HepG2 (cell line): ENCODE measurements around the gene SLC38A3. TPM values are rescaled to one million over a fixed set of nuclear protein-coding genes. Genes with fewer than 3 reads are reported as not detected.
A peak's percentile ranks its signal among the peaks of the same experiment; 100 is the strongest.

Experiments
- ATF3 ChIP-seq: sonication (generic); formaldehyde crosslinking; IDR thresholded peaks from 2 replicates; pipeline ENCODE4 v1.4.0; 2020; ENCODE audit warnings: missing genetic modification reagents
- BCL6 ChIP-seq: IDR thresholded peaks from 2 replicates; pipeline ENCODE4 v1.6.1; 2016; ENCODE audit warnings: missing genetic modification reagents, missing compliant biosample characterization
- BRF2 ChIP-seq: sonication (generic); formaldehyde crosslinking; IDR thresholded peaks from 2 replicates; pipeline ENCODE4 v1.8.1; 2022; ENCODE audit warnings: mild to moderate bottlenecking, missing genetic modification reagents
- ELK4 ChIP-seq: sonication (generic); formaldehyde crosslinking; IDR thresholded peaks from 2 replicates; pipeline ENCODE4 v1.9.0; 2021; ENCODE audit warnings: missing genetic modification reagents, borderline replicate concordance
- GATAD2A ChIP-seq: IDR thresholded peaks from 2 replicates; pipeline ENCODE4 v1.6.1; 2016
- HDAC1 ChIP-seq: sonication (generic); formaldehyde crosslinking; IDR thresholded peaks from 2 replicates; pipeline ENCODE4 v1.5.1; 2020; ENCODE audit warnings: mild to moderate bottlenecking, missing genetic modification reagents
- HMGXB3 ChIP-seq: sonication (generic); formaldehyde crosslinking; IDR thresholded peaks from 2 replicates; pipeline ENCODE4 v1.4.0; 2020; ENCODE audit warnings: missing genetic modification reagents, borderline replicate concordance
- HMGXB4 ChIP-seq, 2 experiments: sonication (generic) in 1 of 2; formaldehyde crosslinking in 1 of 2; IDR thresholded peaks; 2 replicates each; pipeline versions ENCODE4 v1.4.0 to v1.6.1; 2018 to 2020; ENCODE audit warnings: missing genetic modification reagents in 2 of 2, borderline replicate concordance in 1 of 2, low read depth in 1 of 2, mild to moderate bottlenecking in 1 of 2, missing biosample characterization in 1 of 2
- KDM5B ChIP-seq: sonication (generic); formaldehyde crosslinking; IDR thresholded peaks from 2 replicates; pipeline ENCODE4 v1.4.0; 2020; ENCODE audit warnings: missing genetic modification reagents, mild to moderate bottlenecking, borderline replicate concordance
- MLX ChIP-seq: IDR thresholded peaks from 2 replicates; pipeline ENCODE4 v1.6.1; 2016
- MTA1 ChIP-seq: sonication (generic); formaldehyde crosslinking; IDR thresholded peaks from 2 replicates; pipeline ENCODE4 v1.4.0; 2020; ENCODE audit warnings: missing genetic modification reagents, mild to moderate bottlenecking, borderline replicate concordance
- PHF21A ChIP-seq: sonication (generic); formaldehyde crosslinking; IDR thresholded peaks from 2 replicates; pipeline ENCODE4 v1.5.0; 2020; ENCODE audit warnings: mild to moderate bottlenecking, missing genetic modification reagents
- SETDB1 ChIP-seq: sonication (generic); formaldehyde crosslinking; IDR thresholded peaks from 2 replicates; pipeline ENCODE4 v1.5.1; 2020; ENCODE audit warnings: missing genetic modification reagents, mild to moderate bottlenecking, borderline replicate concordance
- SOX5 ChIP-seq: IDR thresholded peaks from 2 replicates; pipeline ENCODE4 v1.6.1; 2016; ENCODE audit warnings: borderline replicate concordance
- ZNF230 ChIP-seq: sonication (generic); formaldehyde crosslinking; IDR thresholded peaks from 2 replicates; pipeline ENCODE4 v1.4.0; 2020; ENCODE audit warnings: mild to moderate bottlenecking, missing genetic modification reagents
- ZNF383 ChIP-seq: sonication (generic); formaldehyde crosslinking; IDR thresholded peaks from 2 replicates; pipeline ENCODE4 v1.4.0; 2020; ENCODE audit warnings: missing genetic modification reagents, mild to moderate bottlenecking, borderline replicate concordance
- ZNF484 ChIP-seq: sonication (generic); formaldehyde crosslinking; IDR thresholded peaks from 2 replicates; pipeline ENCODE4 v1.5.1; 2020; ENCODE audit warnings: mild to moderate bottlenecking, low read depth, missing genetic modification reagents, borderline replicate concordance
- ZNF782 ChIP-seq: sonication (generic); formaldehyde crosslinking; IDR thresholded peaks from 2 replicates; pipeline ENCODE4 v1.4.0; 2020; ENCODE audit warnings: missing genetic modification reagents, mild to moderate bottlenecking, borderline replicate concordance
- polyA plus RNA-seq, 8 experiments: library from polyadenylated mRNA; depleted of rRNA in 3 of 8; stranded (reverse) in 7 of 8; unstranded in 1 of 8; fragments of >200 nt; fragmentation: Illumina TruSeq in 4 of 8; extraction: Trizol in 4 of 8; gene quantifications; 2 replicates each; pipeline versions ENCODE4 v1.2.1 to v1.2.3, GENCODE V29; 2011 to 2016; ENCODE audit warnings: low read depth in 4 of 8, missing spikeins in 1 of 8, mixed read lengths in 1 of 8; ENCODE audit not compliant: insufficient read depth in 1 of 8
- total RNA-seq, 5 experiments: library from RNA; depleted of rRNA; stranded (reverse); fragments of >200 nt; fragmentation: Illumina TruSeq; extraction: Trizol; gene quantifications; 2 replicates each; pipeline ENCODE4 v1.2.3, GENCODE V29; 2016; ENCODE audit warnings: low read depth in 1 of 5

The SLC38A3 gene
- total and polyA plus RNA-seq, 2 of the 13 experiments (the other 11 are each of a cell fraction or from before 2014, with no cell fraction given): 29.8 to 164 TPM

GRCh38 chr3:50194128-50194902, 10.8 kb upstream of the SLC38A3 start (continued):
- TF ChIP-seq MLX (CRISPR knock-in tag): no peak
- TF ChIP-seq KDM5B (CRISPR knock-in tag): 0 out of 2 replicates have a peak, but pooled peaks have one; percentile 15
- peak; percentile 44; the same call in 1 of the 2 replicates for TF ChIP-seq GATAD2A (CRISPR knock-in tag)
- TF ChIP-seq ATF3: 0 out of 2 replicates have a peak, but pooled peaks have one; percentile 33
- TF ChIP-seq HMGXB3 (CRISPR knock-in tag): 0 out of 2 replicates have a peak, but pooled peaks have one; percentile 29
- no peak for TF ChIP-seq BRF2 (CRISPR knock-in tag)
- peak; percentile 29; the same call in 1 of the 2 replicates for TF ChIP-seq MTA1 (CRISPR knock-in tag)
- peak; percentile 55 for TF ChIP-seq HDAC1
- TF ChIP-seq ZNF383 (CRISPR knock-in tag): peak; percentile 85; the same call in 1 of the 2 replicates
- peak; percentile 13; the same call in 1 of the 2 replicates for TF ChIP-seq SOX5 (CRISPR knock-in tag)
- TF ChIP-seq ZNF230 (CRISPR knock-in tag): peak; percentile 87
- peak; percentile 78 to 83 for TF ChIP-seq HMGXB4 (CRISPR knock-in tag; IDR thresholded peaks at IDR 0.05; ENCODE audit: borderline replicate concordance in 1 of 2, low read depth in 1 of 2)
- peak; percentile 75; the same call in 1 of the 2 replicates for TF ChIP-seq ZNF782 (CRISPR knock-in tag)
- TF ChIP-seq SETDB1 (CRISPR knock-in tag): no peak
- TF ChIP-seq ZNF484 (CRISPR knock-in tag): no peak
- no peak for TF ChIP-seq ELK4 (CRISPR knock-in tag)
- peak; percentile 40; the same call in 1 of the 2 replicates for TF ChIP-seq BCL6 (CRISPR knock-in tag)
- no peak for TF ChIP-seq PHF21A
